ENCODE results near the gene SERINC2. TPM values are rescaled to one million over a fixed set of nuclear protein-coding genes. Genes with fewer than 3 reads are reported as not detected.

The SERINC2 gene
- total RNA-seq, 4 donors from 2014 or later: 85.6 to 343 (median 250) TPM

GRCh38 chr1:31387612-31388011 lies 25.4 kb upstream of the SERINC2 start:
- H3K4me3 ChIP-seq: no peak overlapping the region
- H3K9me3 ChIP-seq: no peaks in the 10 kb centered on the region
- no peaks in the 10 kb centered on the region for H3K36me3 ChIP-seq
- TF ChIP-seq EP300 (IDR thresholded peaks at IDR 0.05; ENCODE audit: low read depth): no peak
- TF ChIP-seq POLR2A (IDR thresholded peaks at IDR 0.05): no peak
- TF ChIP-seq POLR2AphosphoS5 (IDR thresholded peaks at IDR 0.05): no peak
- TF ChIP-seq, protein P1, sequence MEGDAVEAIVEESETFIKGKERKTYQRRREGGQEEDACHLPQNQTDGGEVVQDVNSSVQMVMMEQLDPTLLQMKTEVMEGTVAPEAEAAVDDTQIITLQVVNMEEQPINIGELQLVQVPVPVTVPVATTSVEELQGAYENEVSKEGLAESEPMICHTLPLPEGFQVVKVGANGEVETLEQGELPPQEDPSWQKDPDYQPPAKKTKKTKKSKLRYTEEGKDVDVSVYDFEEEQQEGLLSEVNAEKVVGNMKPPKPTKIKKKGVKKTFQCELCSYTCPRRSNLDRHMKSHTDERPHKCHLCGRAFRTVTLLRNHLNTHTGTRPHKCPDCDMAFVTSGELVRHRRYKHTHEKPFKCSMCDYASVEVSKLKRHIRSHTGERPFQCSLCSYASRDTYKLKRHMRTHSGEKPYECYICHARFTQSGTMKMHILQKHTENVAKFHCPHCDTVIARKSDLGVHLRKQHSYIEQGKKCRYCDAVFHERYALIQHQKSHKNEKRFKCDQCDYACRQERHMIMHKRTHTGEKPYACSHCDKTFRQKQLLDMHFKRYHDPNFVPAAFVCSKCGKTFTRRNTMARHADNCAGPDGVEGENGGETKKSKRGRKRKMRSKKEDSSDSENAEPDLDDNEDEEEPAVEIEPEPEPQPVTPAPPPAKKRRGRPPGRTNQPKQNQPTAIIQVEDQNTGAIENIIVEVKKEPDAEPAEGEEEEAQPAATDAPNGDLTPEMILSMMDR (IDR thresholded peaks at IDR 0.05): no peak
- 54 to 74% methylated on average over 7 to 10 of the region's 10 CpGs for WGBS, 2 donors (ENCODE audit: low coverage in 1 of 2)
- H3K27me3 ChIP-seq: no peaks in the 10 kb centered on the region
- intact Hi-C loops (cut with DNase I; ENCODE audit: low total_unique reads) (no loop called here), in situ Hi-C loops (cut with MboI; ENCODE audit: low pct_ligation_motif_present in 1 of 4, low pct_unique_long_range_greater_than_20kb in 1 of 4, low sequenced_read_pairs in 3 of 4) (no loop called here)
- peaks cover 0 to 33% (median 10%) of the 10 kb centered on the region in 4 donors for H3K4me1 ChIP-seq
- no peak for DNase-seq
- H3K27ac ChIP-seq: no peak overlapping the region

- Histone ChIP-seq H3K27ac (peak overlapping the region; percentile 71 to 79 (median 78)), H3K4me3 (no peak overlapping the region), H3K9me3 (no peaks in the 10 kb centered on the region), H3K36me3 (no peaks in the 10 kb centered on the region), H3K27me3 (no peaks in the 10 kb centered on the region), H3K4me1 (peaks cover 4 to 19% (median 8%) of the 10 kb centered on the region in 4 donors)
- no peak for TF ChIP-seq EP300 (IDR thresholded peaks at IDR 0.05; ENCODE audit: low read depth)
- TF ChIP-seq POLR2AphosphoS5 (IDR thresholded peaks at IDR 0.05): no peak
- TF ChIP-seq, protein P1 (IDR thresholded peaks at IDR 0.05): no peak
- TF ChIP-seq POLR2A (IDR thresholded peaks at IDR 0.05): no peak
- intact Hi-C loops (cut with DNase I; ENCODE audit: low total_unique reads): no loop called here
- no peak for DNase-seq
- in situ Hi-C loops (cut with MboI; ENCODE audit: low pct_ligation_motif_present in 1 of 4, low pct_unique_long_range_greater_than_20kb in 1 of 4, low sequenced_read_pairs in 3 of 4): no loop called here
- WGBS, 2 donors (ENCODE audit: low coverage in 1 of 2): 77 to 87% methylated on average over 3 to 7 of the region's 7 CpGs
Observed at GRCh38 chr1:31389616-31390015, 23.4 kb upstream of the SERINC2 start.

- H3K36me3 ChIP-seq: no peaks in the 10 kb centered on the region
- H3K9me3 ChIP-seq: no peaks in the 10 kb centered on the region
- TF ChIP-seq, protein P1 (IDR thresholded peaks at IDR 0.05): no peak
- peak in 2 of 3 donors; percentile 26 to 52 for TF ChIP-seq POLR2AphosphoS5 (IDR thresholded peaks at IDR 0.05)
- peak; percentile 86 for DNase-seq
- in situ Hi-C loops (cut with MboI; ENCODE audit: low pct_ligation_motif_present in 1 of 4, low pct_unique_long_range_greater_than_20kb in 1 of 4, low sequenced_read_pairs in 3 of 4) (no loop called here), intact Hi-C loops (cut with DNase I; ENCODE audit: low total_unique reads) (no loop called here)
- H3K27ac ChIP-seq: peak overlapping the region; percentile 71 to 79 (median 78)
- no peak overlapping the region for H3K4me3 ChIP-seq
- peaks cover 7 to 23% (median 12%) of the 10 kb centered on the region in 4 donors for H3K4me1 ChIP-seq
- 40 to 64% methylated on average over 2 to 7 of the region's 7 CpGs for WGBS, 2 donors (ENCODE audit: low coverage in 1 of 2)
- H3K27me3 ChIP-seq: no peaks in the 10 kb centered on the region
Observed at GRCh38 chr1:31390071-31390470, 22.9 kb upstream of the SERINC2 start.

DNA sequence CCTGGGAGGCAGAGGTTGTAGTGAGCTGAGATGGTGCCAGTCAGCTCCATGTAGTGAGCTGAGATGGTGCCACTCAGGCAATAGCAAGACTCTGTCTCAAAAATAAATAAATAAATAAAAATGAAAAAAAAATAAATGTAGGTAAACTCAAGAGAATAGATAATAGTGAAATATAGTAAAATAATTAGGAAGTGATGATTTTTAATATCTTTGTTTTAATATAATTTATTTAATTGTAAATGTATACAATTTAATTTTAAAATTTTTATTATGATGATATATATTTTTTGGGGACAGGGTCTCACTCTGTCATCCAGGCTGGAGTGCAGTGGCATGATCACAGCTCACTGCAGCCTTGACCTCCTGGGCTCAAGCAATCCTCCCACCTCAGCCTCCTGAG lies 19.6 kb upstream of the SERINC2 start:
- TF ChIP-seq POLR2AphosphoS5 (IDR thresholded peaks at IDR 0.05) (no peak), EP300 (IDR thresholded peaks at IDR 0.05; ENCODE audit: low read depth) (no peak), POLR2A (IDR thresholded peaks at IDR 0.05) (no peak)
- TF ChIP-seq, protein P1 (IDR thresholded peaks at IDR 0.05): no peak
- Histone ChIP-seq H3K36me3 (no peaks in the 10 kb centered on the region), H3K27ac (no peak overlapping the region), H3K27me3 (no peaks in the 10 kb centered on the region), H3K4me3 (no peak overlapping the region), H3K9me3 (no peaks in the 10 kb centered on the region), H3K4me1 (peaks cover 7 to 24% (median 13%) of the 10 kb centered on the region in 4 donors)
- intact Hi-C loops (cut with DNase I; ENCODE audit: low total_unique reads): no loop called here
- in situ Hi-C loops (cut with MboI; ENCODE audit: low pct_ligation_motif_present in 1 of 4, low pct_unique_long_range_greater_than_20kb in 1 of 4, low sequenced_read_pairs in 3 of 4): no loop called here
- no peak for DNase-seq

All from transverse colon (tissue), 4 donors.